CD4-positive, alpha-beta T cell (primary cell): ENCODE data around the gene AGBL4. TPM values are rescaled to one million over a fixed set of nuclear protein-coding genes. Genes with fewer than 3 reads are reported as not detected.
A peak's percentile ranks its signal among the peaks of the same experiment; 100 is the strongest.

Source experiments
- ATAC-seq: fragments of 200-7000 bp; cut with Tn5 transposase; one replicate; pipeline ENCODE4 v1.10.0; 2022; ENCODE audit warnings: mild to moderate bottlenecking; ENCODE audit not compliant: poor library complexity
- CTCF ChIA-PET: fragments of 350-600 bp; sonication (Branson Sonifier 250); formaldehyde crosslinking; loops from one replicate; lab custom pipeline; 2021; ENCODE audit warnings: antibody characterized with exemption, inconsistent platforms; lab: Charles Lee
- POLR2A ChIA-PET: fragments of 350-600 bp; sonication (Branson Sonifier 250); formaldehyde crosslinking; loops from one replicate; lab custom pipeline; 2021; ENCODE audit warnings: antibody characterized with exemption, inconsistent platforms; lab: Charles Lee
- DNase-seq, 14 experiments: peaks; one replicate each; pipeline ENCODE4 v3.0.0-alpha.2; 2013 to 2020; ENCODE audit warnings: mixed read lengths in 2 of 14
- H3K27ac ChIP-seq, 2 donors: one replicate each; pipeline versions ENCODE4 v1.5.1 to v1.7.0; 2013; ENCODE audit warnings: low read length in 2 of 2, low read depth in 1 of 2, mild to moderate bottlenecking in 1 of 2
- H3K27me3 ChIP-seq, 2 experiments: 1 replicate in 1 of 2; 2 replicates in 1 of 2; pipeline versions ENCODE4 v1.6.1 to v1.7.0; 2013; ENCODE audit warnings: low read length in 2 of 2, control low read depth in 1 of 2, mild to moderate bottlenecking in 1 of 2, moderate library complexity in 1 of 2; ENCODE audit not compliant: insufficient read depth in 2 of 2, control insufficient read depth in 1 of 2
- H3K36me3 ChIP-seq: one replicate; pipeline ENCODE4 v1.6.1; 2013; ENCODE audit warnings: low read length, control low read depth; ENCODE audit not compliant: insufficient read depth
- H3K4me1 ChIP-seq: one replicate; pipeline ENCODE4 v1.6.1; 2013; ENCODE audit warnings: low read length, control low read depth; ENCODE audit not compliant: insufficient read depth
- H3K4me3 ChIP-seq: one replicate; pipeline ENCODE4 v1.5.1; 2013; ENCODE audit warnings: mild to moderate bottlenecking, low read length, moderate library complexity
- H3K9me3 ChIP-seq, 2 experiments: 1 replicate in 1 of 2; 2 replicates in 1 of 2; pipeline versions ENCODE4 v1.6.1 to v1.7.0; 2013; ENCODE audit warnings: low read length in 2 of 2, mild to moderate bottlenecking in 2 of 2, control low read depth in 1 of 2, moderate library complexity in 1 of 2; ENCODE audit not compliant: control insufficient read depth in 1 of 2, insufficient read depth in 1 of 2
- H3K27ac Mint-ChIP-seq: one replicate; pipeline ENCODE4 v1.8.0; 2020; ENCODE audit warnings: mixed read lengths
- H3K27me3 Mint-ChIP-seq: one replicate; pipeline ENCODE4 v1.8.0; 2021; ENCODE audit warnings: mixed read lengths
- H3K36me3 Mint-ChIP-seq: one replicate; pipeline ENCODE4 v1.8.0; 2021; ENCODE audit warnings: low read depth, mixed read lengths
- H3K4me1 Mint-ChIP-seq: one replicate; pipeline ENCODE4 v1.8.0; 2021; ENCODE audit warnings: low read depth, mixed read lengths
- H3K4me3 Mint-ChIP-seq: one replicate; pipeline ENCODE4 v1.8.0; 2020; ENCODE audit warnings: mild to moderate bottlenecking, mixed read lengths
- H3K9me3 Mint-ChIP-seq: one replicate; pipeline ENCODE4 v1.8.0; 2020; ENCODE audit warnings: mixed read lengths
- CTCF ChIP-seq: fragments of 200-600 bp; IDR thresholded peaks from one replicate; pipeline ENCODE4 v1.8.0; 2022; ENCODE audit warnings: antibody characterized with exemption, mild to moderate bottlenecking
- intact Hi-C, 2 experiments: fragments of 100-400 bp; cut with DNase I in 1 of 2; cut with micrococcal nuclease in 1 of 2; formaldehyde crosslinking; loops; one replicate each; pipeline versions ENCODE4 v1.15.1 to v1.9.0; 2023 to 2025; cut with DNase I, micrococcal nuclease
- total RNA-seq, 174 experiments: library from RNA in 2 of 174; stranded (reverse) in 2 of 174; gene quantifications; one replicate each; pipeline ENCODE4 v1.2.3 and lab custom pipeline; 2021 to 2026

The AGBL4 gene
- total RNA-seq, 2 experiments from 2014 or later = 0.11 TPM; not detected in 1

- no peak for ATAC-seq
- no peak overlapping the region for H3K27ac ChIP-seq
- H3K9me3 Mint-ChIP-seq = no peaks in the 10 kb centered on the region
- CTCF ChIA-PET = no interaction called here
- intact Hi-C loops = loop anchor here in 1 of 2 experiments (5.0 to 10.0 kb wide), 2 partner anchors 138 to 1666 kb away; no protein-coding TSS in a partner anchor
- H3K4me1 ChIP-seq = no peaks in the 10 kb centered on the region
- H3K9me3 ChIP-seq = no peaks in the 10 kb centered on the region
- H3K27ac Mint-ChIP-seq = no peak overlapping the region
- H3K36me3 Mint-ChIP-seq = no peaks in the 10 kb centered on the region
- H3K36me3 ChIP-seq = no peaks in the 10 kb centered on the region
- no peak for TF ChIP-seq CTCF
- POLR2A ChIA-PET = no interaction called here
- peaks cover 24% of the 10 kb centered on the region for H3K27me3 Mint-ChIP-seq
- H3K4me1 Mint-ChIP-seq = no peaks in the 10 kb centered on the region
- H3K4me3 ChIP-seq = no peak overlapping the region
- peaks cover 0 to 6% of the 10 kb centered on the region in 2 experiments for H3K27me3 ChIP-seq
- no peak overlapping the region for H3K4me3 Mint-ChIP-seq
- no peak for DNase-seq
These were observed 1344.8 kb downstream of the AGBL4 start for GRCh38 chr1:48678710-48679505.

- Mint-ChIP-seq H3K27me3 (peaks cover 28% of the 10 kb centered on the region), H3K4me1 (no peaks in the 10 kb centered on the region), H3K9me3 (no peaks in the 10 kb centered on the region), H3K27ac (no peak overlapping the region), H3K4me3 (no peak overlapping the region), H3K36me3 (no peaks in the 10 kb centered on the region)
- H3K27ac ChIP-seq = no peak overlapping the region
- DNase-seq = peak in 10 of 14 experiments; percentile 4 to 50 (median 14)
- peak; percentile 54 for TF ChIP-seq CTCF
- intact Hi-C loops = loop anchor here in 1 of 2 experiments (5.0 to 10.0 kb wide), 2 partner anchors 140 to 1667 kb away; no protein-coding TSS in a partner anchor
- H3K36me3 ChIP-seq = no peaks in the 10 kb centered on the region
- H3K27me3 ChIP-seq = peaks cover 0 to 9% of the 10 kb centered on the region in 2 experiments
- H3K4me1 ChIP-seq = no peaks in the 10 kb centered on the region
- CTCF ChIA-PET = interaction anchor here (1.1 to 1.5 kb wide), 3 partner anchors 10 to 15 kb away, joined by 3 read pairs; no protein-coding TSS in a partner anchor
- H3K4me3 ChIP-seq = no peak overlapping the region
- no peak for ATAC-seq
- POLR2A ChIA-PET = no interaction called here
- H3K9me3 ChIP-seq = no peaks in the 10 kb centered on the region
These were observed 1346.2 kb downstream of the AGBL4 start for GRCh38 chr1:48677306-48678287.

GRCh38 chr1:48676822-48677221 is 1346.9 kb downstream of the AGBL4 start:
- no peaks in the 10 kb centered on the region for H3K4me1 Mint-ChIP-seq
- TF ChIP-seq CTCF = no peak
- intact Hi-C loops = loop anchor here in 1 of 2 experiments (5.0 to 10.0 kb wide), 2 partner anchors 140 to 1668 kb away; no protein-coding TSS in a partner anchor
- no peaks in the 10 kb centered on the region for H3K9me3 Mint-ChIP-seq
- no peak overlapping the region for H3K4me3 Mint-ChIP-seq
- H3K4me1 ChIP-seq = no peaks in the 10 kb centered on the region
- no peak for ATAC-seq
- ChIA-PET POLR2A (no interaction called here), CTCF (interaction anchor here (1.2 to 1.5 kb wide), 2 partner anchors 13 to 16 kb away, joined by 3 read pairs; no protein-coding TSS in a partner anchor)
- no peak overlapping the region for H3K4me3 ChIP-seq
- no peak for DNase-seq
- no peak overlapping the region for H3K27ac Mint-ChIP-seq
- H3K27ac ChIP-seq = no peak overlapping the region
- no peaks in the 10 kb centered on the region for H3K36me3 Mint-ChIP-seq
- peaks cover 31% of the 10 kb centered on the region for H3K27me3 Mint-ChIP-seq
- no peaks in the 10 kb centered on the region for H3K36me3 ChIP-seq
- H3K9me3 ChIP-seq = no peaks in the 10 kb centered on the region
- H3K27me3 ChIP-seq = peaks cover 0 to 9% of the 10 kb centered on the region in 2 experiments
